HepG2 (cell line): ENCODE results near the gene AANAT. TPM values are rescaled to one million over a fixed set of nuclear protein-coding genes. Genes with fewer than 3 reads are reported as not detected.

Experiments used
- EEA1 ChIP-seq: sonication (generic); formaldehyde crosslinking; IDR thresholded peaks from 2 replicates; pipeline ENCODE4 v1.5.1; 2020; ENCODE audit warnings: mild to moderate bottlenecking, missing genetic modification reagents, borderline replicate concordance
- HNRNPL ChIP-seq: fragments of 200-400 bp; formaldehyde crosslinking; IDR thresholded peaks from 2 replicates; pipeline ENCODE4 v1.6.1; 2017; ENCODE audit warnings: mild to moderate bottlenecking, low read depth, low read length
- MED8 ChIP-seq: sonication (generic); formaldehyde crosslinking; IDR thresholded peaks from 2 replicates; pipeline ENCODE4 v1.8.1; 2023; ENCODE audit warnings: mild to moderate bottlenecking, missing genetic modification reagents; ENCODE audit not compliant: insufficient replicate concordance
- TBX3 ChIP-seq: fragments of 450-650 bp; IDR thresholded peaks from 2 replicates; pipeline ENCODE4 v1.6.1; 2017; ENCODE audit warnings: antibody characterized with exemption, mild to moderate bottlenecking, inconsistent platforms, borderline replicate concordance
- TEAD2 ChIP-seq: sonication (generic); formaldehyde crosslinking; IDR thresholded peaks from 2 replicates; pipeline ENCODE4 v1.9.0; 2021; ENCODE audit warnings: missing genetic modification reagents
- ZBTB44 ChIP-seq: sonication (generic); formaldehyde crosslinking; IDR thresholded peaks from 2 replicates; pipeline ENCODE4 v1.4.0; 2020; ENCODE audit warnings: missing genetic modification reagents
- ZNF274 ChIP-seq: sonication (generic); formaldehyde crosslinking; IDR thresholded peaks from 2 replicates; pipeline ENCODE4 v1.5.1; 2020; ENCODE audit warnings: mild to moderate bottlenecking, missing genetic modification reagents
- ZNF281 ChIP-seq: sonication (generic); formaldehyde crosslinking; IDR thresholded peaks from 2 replicates; pipeline ENCODE4 v1.4.0; 2020; ENCODE audit warnings: missing genetic modification reagents, borderline replicate concordance
- ZNF547 ChIP-seq: sonication (generic); formaldehyde crosslinking; IDR thresholded peaks from 2 replicates; pipeline ENCODE4 v1.5.1; 2020; ENCODE audit warnings: mild to moderate bottlenecking, missing genetic modification reagents
- ZNF598 ChIP-seq: sonication (generic); formaldehyde crosslinking; IDR thresholded peaks from 2 replicates; pipeline ENCODE4 v1.5.1; 2020; ENCODE audit warnings: mild to moderate bottlenecking, missing genetic modification reagents, borderline replicate concordance
- ZNF883 ChIP-seq: sonication (generic); formaldehyde crosslinking; IDR thresholded peaks from 2 replicates; pipeline ENCODE4 v1.5.1; 2020; ENCODE audit warnings: mild to moderate bottlenecking, missing genetic modification reagents; ENCODE audit errors: not compliant biosample characterization
- polyA plus RNA-seq, 8 experiments: library from polyadenylated mRNA; depleted of rRNA in 3 of 8; stranded (reverse) in 7 of 8; unstranded in 1 of 8; fragments of >200 nt; fragmentation: Illumina TruSeq in 4 of 8; extraction: Trizol in 4 of 8; gene quantifications; 2 replicates each; pipeline versions ENCODE4 v1.2.1 to v1.2.3, GENCODE V29; 2011 to 2016; ENCODE audit warnings: low read depth in 4 of 8, missing spikeins in 1 of 8, mixed read lengths in 1 of 8; ENCODE audit not compliant: insufficient read depth in 1 of 8
- total RNA-seq, 5 experiments: library from RNA; depleted of rRNA; stranded (reverse); fragments of >200 nt; fragmentation: Illumina TruSeq; extraction: Trizol; gene quantifications; 2 replicates each; pipeline ENCODE4 v1.2.3, GENCODE V29; 2016; ENCODE audit warnings: low read depth in 1 of 5

The AANAT gene
- total and polyA plus RNA-seq, 2 of the 13 experiments (the other 11 are each of a cell fraction or from before 2014, with no cell fraction given) = 0.07 TPM; not detected in 1

GRCh38 chr17:76501827-76502307, 34.5 kb downstream of the AANAT start (continued):
- TF ChIP-seq ZBTB44 (CRISPR knock-in tag) (no peak), EEA1 (no peak), ZNF281 (CRISPR knock-in tag) (no peak), TEAD2 (CRISPR knock-in tag) (0 out of 2 replicates have a peak, but pooled peaks have one; percentile 29), ZNF547 (CRISPR knock-in tag) (peak; percentile 71; the same call in 1 of the 2 replicates), ZNF883 (no peak), MED8 (peak; percentile 12), ZNF274 (CRISPR knock-in tag) (peak; percentile 54; the same call in 1 of the 2 replicates), ZNF598 (CRISPR knock-in tag) (peak; percentile 61; the same call in 1 of the 2 replicates), HNRNPL (0 out of 2 replicates have a peak, but pooled peaks have one; percentile 46), TBX3 (no peak)
